Measurements from ENCODE around the gene RESP18. TPM values are rescaled to one million over a fixed set of nuclear protein-coding genes. Genes with fewer than 3 reads are reported as not detected.

Gene RESP18
- total RNA-seq = not detected in 2 replicates

DNA sequence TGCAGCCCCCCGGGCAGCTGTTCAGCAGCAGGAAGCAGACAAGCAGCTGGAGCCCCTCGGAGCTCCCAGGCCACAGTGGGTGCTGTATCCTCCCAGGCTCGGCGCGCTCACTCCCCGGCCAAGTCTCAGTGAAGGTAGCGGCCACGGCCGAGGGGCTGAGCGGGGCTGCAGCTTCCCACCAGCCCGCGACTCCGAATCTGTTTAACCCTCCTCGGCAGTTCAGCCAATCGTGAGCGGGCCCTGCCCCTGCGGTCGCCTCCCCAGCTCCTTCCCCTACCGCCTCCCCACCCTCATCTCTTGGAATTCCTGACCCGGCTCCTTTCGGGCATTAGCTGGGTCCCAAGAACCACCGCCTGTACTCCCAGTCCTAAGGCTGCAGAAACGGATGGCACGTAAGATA lies at the start of gene RESP18:
TSS of gene RESP18 (minus strand) at position 203 of the 400 bp plus-strand sequence.

DNA sequence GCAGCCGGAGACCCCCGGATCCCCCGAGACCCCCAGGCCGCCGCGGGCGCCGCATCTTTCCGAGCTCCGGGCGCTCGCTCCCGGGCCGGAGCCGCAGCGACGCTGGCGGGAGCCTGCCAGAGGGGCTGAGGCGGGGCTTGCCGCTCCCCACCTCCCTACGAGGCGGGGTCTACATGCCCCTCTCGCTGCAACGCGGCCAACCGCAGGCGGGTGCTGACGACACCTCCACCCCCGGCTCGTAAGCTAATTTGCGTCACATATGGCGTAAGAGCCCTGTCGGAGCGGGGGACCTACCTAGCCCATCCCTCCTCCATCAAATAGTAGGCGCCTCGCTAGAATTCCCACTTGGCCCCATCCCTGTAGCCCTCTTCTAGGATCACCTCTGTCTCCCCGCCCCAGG lies 23.3 kb downstream of the RESP18 start, which contains the start of gene PTPRN:
TSS of gene PTPRN (minus strand) at position 124 of the 400 bp plus-strand sequence. CDS start at position 55, 69 bp downstream.

DNA sequence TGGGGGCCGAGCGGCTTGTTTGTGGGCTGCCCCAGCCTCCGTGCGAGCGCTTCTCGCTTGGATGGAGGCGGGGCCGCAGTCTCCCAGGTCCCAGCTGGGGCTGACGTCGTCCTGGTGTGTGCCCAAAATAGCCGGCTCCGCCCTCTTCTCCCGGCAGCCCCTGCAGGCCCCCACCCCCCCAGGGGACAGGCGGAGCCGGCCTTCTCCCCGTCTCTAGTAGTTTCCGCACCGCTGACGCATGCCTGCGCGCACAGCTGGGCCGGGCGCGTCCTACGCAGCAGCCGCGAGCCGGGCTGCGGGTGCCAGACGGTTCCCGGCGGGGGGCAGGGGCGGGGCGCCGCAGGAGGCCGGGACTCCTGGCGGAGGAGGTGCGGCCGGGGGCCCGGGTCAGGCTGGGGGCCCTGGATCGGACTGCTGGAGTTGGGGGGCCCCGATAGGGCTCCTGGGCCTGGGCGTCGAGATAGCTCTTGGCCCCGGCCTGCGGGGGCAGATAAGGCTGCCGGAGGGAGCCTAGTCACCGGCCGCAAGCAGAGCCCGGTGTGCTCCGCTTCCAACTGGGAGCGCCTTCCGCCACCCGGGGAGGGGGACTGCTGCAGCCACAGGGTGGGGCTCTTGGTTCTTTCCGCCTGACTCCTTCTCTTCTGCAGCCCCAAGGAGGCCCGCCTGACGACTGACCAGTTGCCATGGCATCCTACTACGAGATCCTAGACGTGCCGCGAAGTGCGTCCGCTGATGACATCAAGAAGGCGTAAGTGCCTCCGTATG lies 53.2 kb downstream of the RESP18 start, which contains the start of gene DNAJB2:
TSS of gene DNAJB2 (plus strand) at position 216 of the 765 bp plus-strand sequence. CDS start at position 684, 468 bp downstream.

Other genes with a start within 250 kb of the RESP18 start
- gene NHEJ1, start 171.9 kb downstream of the RESP18 start, total RNA-seq = 13.4 and 15.8 TPM in 2 replicates
- 0.25 and 0.44 TPM in 2 replicates for gene SLC23A3, start 162.7 kb downstream of the RESP18 start, total RNA-seq
- 20.8 and 32.6 TPM in 2 replicates for gene CNPPD1, start 155.8 kb downstream of the RESP18 start, total RNA-seq
- 43.9 and 47.7 TPM in 2 replicates for gene RETREG2, start 154.5 kb downstream of the RESP18 start, total RNA-seq
- gene ZFAND2B, start 126.0 kb downstream of the RESP18 start, total RNA-seq = 16.8 and 34.2 TPM in 2 replicates
- gene ABCB6, start 113.8 kb downstream of the RESP18 start, total RNA-seq = 28.4 and 29.5 TPM in 2 replicates
- 70.1 and 72.7 TPM in 2 replicates for gene ATG9A, start 103.1 kb downstream of the RESP18 start, total RNA-seq
- 24.7 and 30.6 TPM in 2 replicates for gene ANKZF1, start 102.9 kb downstream of the RESP18 start, total RNA-seq
- gene GLB1L, start 87.3 kb downstream of the RESP18 start, total RNA-seq = 7.0 and 12.2 TPM in 2 replicates
- 16.2 and 20.2 TPM in 2 replicates for gene STK16, start 87.3 kb downstream of the RESP18 start, total RNA-seq
- not detected in 2 replicates for gene TUBA4B, start 79.5 kb downstream of the RESP18 start, total RNA-seq
- 13.4 and 26.5 TPM in 2 replicates for gene TUBA4A, start 78.8 kb downstream of the RESP18 start, total RNA-seq
- 33.6 and 35.5 TPM in 2 replicates for gene DNAJB2, start 53.4 kb downstream of the RESP18 start, total RNA-seq
- gene PTPRN, start 23.3 kb downstream of the RESP18 start, total RNA-seq = 1.6 and 4.1 TPM in 2 replicates
- gene DNPEP, start 55.2 kb upstream of the RESP18 start, total RNA-seq = 61.1 and 86.0 TPM in 2 replicates
- gene DES, start 85.6 kb upstream of the RESP18 start, total RNA-seq = 3.2 and 7.0 TPM in 2 replicates
- gene SPEG, start 102.1 kb upstream of the RESP18 start, total RNA-seq = 8.5 and 10.5 TPM in 2 replicates
- 48.2 and 52.9 TPM in 2 replicates for gene GMPPA, start 166.1 kb upstream of the RESP18 start, total RNA-seq
- not detected in 2 replicates for gene ASIC4, start 181.7 kb upstream of the RESP18 start, total RNA-seq
- gene CHPF, start 211.1 kb upstream of the RESP18 start, total RNA-seq = 235 and 243 TPM in 2 replicates
- gene TMEM198, start 211.3 kb upstream of the RESP18 start, total RNA-seq = 6.2 and 6.4 TPM in 2 replicates
- 111 and 117 TPM in 2 replicates for gene OBSL1, start 238.8 kb upstream of the RESP18 start, total RNA-seq
- 0.10 TPM in 1 of 2 replicates, not detected in the other for gene INHA, start 239.6 kb upstream of the RESP18 start, total RNA-seq